Left lung (tissue), 10 donors: ENCODE measurements around the gene MRPL18. TPM values are rescaled to one million over a fixed set of nuclear protein-coding genes. Genes with fewer than 3 reads are reported as not detected.
"Not testable (repeated sequence)": the region's sequence is repeated elsewhere in the genome, so short reads cannot be mapped to it uniquely, and the experiment has no call there.

Source experiments
- ATAC-seq: fragments of 200-7000 bp; cut with Tn5 transposase; one replicate; pipeline ENCODE4 v1.9.1; 2020; ENCODE audit warnings: moderate library complexity
- DNase-seq, 4 donors: peaks; one replicate each; pipeline ENCODE4 v3.0.0-alpha.2; 2013 to 2020
- H3K27ac ChIP-seq, 2 donors: fragments of 200-600 bp; sonication (generic) in 1 of 2; one replicate each; pipeline versions ENCODE4 v1.5.0 to v1.8.0; 2020 to 2021
- H3K27me3 ChIP-seq, 2 donors: fragments of 200-600 bp; sonication (generic) in 1 of 2; one replicate each; pipeline versions ENCODE4 v1.5.0 to v1.8.0; 2020 to 2021
- H3K36me3 ChIP-seq, 2 donors: fragments of 200-600 bp; sonication (generic) in 1 of 2; one replicate each; pipeline versions ENCODE4 v1.5.0 to v1.8.0; 2020 to 2021
- H3K4me1 ChIP-seq, 2 donors: fragments of 200-600 bp; one replicate each; pipeline ENCODE4 v1.8.0; 2021
- H3K4me3 ChIP-seq, 2 donors: fragments of 200-600 bp; sonication (generic) in 1 of 2; one replicate each; pipeline versions ENCODE4 v1.5.0 to v1.8.0; 2020 to 2021; ENCODE audit warnings: mild to moderate bottlenecking in 1 of 2
- H3K9me3 ChIP-seq, 2 donors: fragments of 200-600 bp; sonication (generic) in 1 of 2; one replicate each; pipeline versions ENCODE4 v1.5.0 to v1.8.0; 2020 to 2021
- intact Hi-C, 2 donors: fragments of 100-400 bp; cut with DNase I; formaldehyde crosslinking; loops; one replicate each; pipeline versions ENCODE4 v1.11.2 to v1.14.2; 2022
- polyA plus RNA-seq, 6 donors: library from polyadenylated mRNA; unstranded; fragments of 120-200 nt; gene quantifications; one replicate each; pipeline ENCODE4 v1.2.1, GENCODE V29; 2013; ENCODE audit not compliant: insufficient read length in 6 of 6
- total RNA-seq, 2 donors: library from RNA; stranded (reverse); fragmentation: NEBNext Ultra II Directional; extraction: Animal tissue kit (Norgen Biotek cat#: 25700); gene quantifications; one replicate each; pipeline ENCODE4 v1.2.1, GENCODE V29; 2021
- TF ChIP-seq, protein P1 (sequence below), 2 donors: fragments of 200-600 bp; sonication (generic) in 1 of 2; IDR thresholded peaks; one replicate each; pipeline versions ENCODE4 v1.5.0 to v1.8.0; 2021; ENCODE audit warnings: antibody characterized with exemption in 2 of 2
- donor health status: DM: no; HTN: yes; CAD: no.
- donor health status: DM: no; HTN: no; CAD: no.

The MRPL18 gene
- total and polyA plus RNA-seq, 8 donors, result 49.8 to 67.5 (median 56.8) TPM

DNA sequence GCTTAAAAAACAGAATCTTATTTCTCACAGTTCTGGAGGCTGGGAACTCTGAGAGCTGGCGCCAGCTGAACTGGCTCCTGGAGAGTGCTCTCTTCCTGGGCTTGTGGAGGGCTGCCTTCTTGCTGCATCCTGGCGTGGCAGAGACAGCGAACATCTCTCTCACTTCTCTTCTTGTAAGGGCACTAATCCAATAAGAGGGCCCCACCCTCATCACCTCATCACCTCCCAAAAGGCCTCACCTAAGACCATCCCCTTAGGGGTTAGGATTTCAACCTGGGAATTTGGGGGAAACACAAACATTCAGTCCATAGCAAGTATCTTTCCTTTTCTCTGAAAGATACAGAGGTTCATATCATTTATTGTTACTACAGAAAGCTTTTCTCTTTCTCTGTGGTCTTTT, 33.7 kb downstream of the MRPL18 start:
- Histone ChIP-seq H3K27ac (no peak overlapping the region), H3K4me1 (peaks cover 0 to 9% of the 10 kb centered on the region in 2 donors), H3K27me3 (peaks cover 0 to 10% of the 10 kb centered on the region in 2 donors), H3K4me3 (no peak overlapping the region), H3K36me3 (no peaks in the 10 kb centered on the region), H3K9me3 (no peaks in the 10 kb centered on the region)
- ATAC-seq, result no peak
- no peak for DNase-seq
- TF ChIP-seq, protein P1, sequence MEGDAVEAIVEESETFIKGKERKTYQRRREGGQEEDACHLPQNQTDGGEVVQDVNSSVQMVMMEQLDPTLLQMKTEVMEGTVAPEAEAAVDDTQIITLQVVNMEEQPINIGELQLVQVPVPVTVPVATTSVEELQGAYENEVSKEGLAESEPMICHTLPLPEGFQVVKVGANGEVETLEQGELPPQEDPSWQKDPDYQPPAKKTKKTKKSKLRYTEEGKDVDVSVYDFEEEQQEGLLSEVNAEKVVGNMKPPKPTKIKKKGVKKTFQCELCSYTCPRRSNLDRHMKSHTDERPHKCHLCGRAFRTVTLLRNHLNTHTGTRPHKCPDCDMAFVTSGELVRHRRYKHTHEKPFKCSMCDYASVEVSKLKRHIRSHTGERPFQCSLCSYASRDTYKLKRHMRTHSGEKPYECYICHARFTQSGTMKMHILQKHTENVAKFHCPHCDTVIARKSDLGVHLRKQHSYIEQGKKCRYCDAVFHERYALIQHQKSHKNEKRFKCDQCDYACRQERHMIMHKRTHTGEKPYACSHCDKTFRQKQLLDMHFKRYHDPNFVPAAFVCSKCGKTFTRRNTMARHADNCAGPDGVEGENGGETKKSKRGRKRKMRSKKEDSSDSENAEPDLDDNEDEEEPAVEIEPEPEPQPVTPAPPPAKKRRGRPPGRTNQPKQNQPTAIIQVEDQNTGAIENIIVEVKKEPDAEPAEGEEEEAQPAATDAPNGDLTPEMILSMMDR (IDR thresholded peaks at IDR 0.05), result no peak
- intact Hi-C loops, result no loop called here

DNA sequence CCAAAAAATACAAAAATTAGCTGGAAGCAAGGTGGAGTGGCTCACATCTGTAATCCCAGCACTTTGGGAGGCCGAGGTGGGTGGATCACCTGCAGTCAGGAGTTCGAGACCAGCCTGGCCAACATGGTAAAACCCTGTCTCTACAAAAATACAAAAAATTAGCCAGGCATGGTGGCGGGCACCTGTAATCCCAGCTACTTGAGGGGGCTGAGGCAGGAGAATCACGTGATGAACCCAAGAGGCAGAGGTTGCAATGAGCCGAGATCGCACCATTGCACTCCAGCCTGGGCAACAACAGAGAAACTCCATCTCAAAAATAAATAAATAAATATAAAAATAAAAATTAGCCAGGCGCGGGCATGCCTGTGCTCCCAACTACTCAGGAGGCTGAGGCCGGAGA, 34.4 kb downstream of the MRPL18 start:
- intact Hi-C loops, H3K4me3 ChIP-seq: not testable (repeated sequence)

DNA sequence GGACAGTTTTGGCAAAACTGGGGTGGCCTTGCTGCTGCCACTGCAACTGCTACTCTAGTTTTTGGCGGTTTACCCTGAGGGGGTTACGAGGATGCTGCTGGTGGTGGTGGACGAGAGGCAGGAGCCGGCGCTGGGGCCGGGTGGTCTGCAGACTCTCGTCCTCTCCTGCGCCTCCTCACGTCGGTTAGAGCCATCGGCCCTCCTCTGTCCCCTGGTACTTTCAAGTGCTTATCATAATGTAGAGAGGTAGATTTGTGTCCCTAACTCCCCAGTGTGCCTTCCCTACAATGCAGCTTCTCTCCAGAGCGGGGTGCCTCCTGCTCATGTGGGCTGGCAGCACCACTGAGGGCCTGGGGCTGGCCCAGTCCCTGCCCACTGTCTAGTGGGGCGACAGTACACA, 35.7 kb downstream of the MRPL18 start:
- peaks cover 0 to 7% of the 10 kb centered on the region in 2 donors for H3K27me3 ChIP-seq
- no peak overlapping the region for H3K27ac ChIP-seq
- H3K36me3 ChIP-seq, result no peaks in the 10 kb centered on the region
- no peaks in the 10 kb centered on the region for H3K9me3 ChIP-seq
- H3K4me1 ChIP-seq, result no peaks in the 10 kb centered on the region
- ATAC-seq, result no peak
- no peak for DNase-seq
- intact Hi-C loops, result no loop called here
- H3K4me3 ChIP-seq, result no peak overlapping the region
- TF ChIP-seq, protein P1 (IDR thresholded peaks at IDR 0.05), result no peak

More for the DNA sequence above, 34.4 kb downstream of the MRPL18 start:
- not testable (repeated sequence) for DNase-seq, ATAC-seq, H3K9me3 ChIP-seq, H3K4me1 ChIP-seq, H3K36me3 ChIP-seq, H3K27ac ChIP-seq, H3K27me3 ChIP-seq

DNA sequence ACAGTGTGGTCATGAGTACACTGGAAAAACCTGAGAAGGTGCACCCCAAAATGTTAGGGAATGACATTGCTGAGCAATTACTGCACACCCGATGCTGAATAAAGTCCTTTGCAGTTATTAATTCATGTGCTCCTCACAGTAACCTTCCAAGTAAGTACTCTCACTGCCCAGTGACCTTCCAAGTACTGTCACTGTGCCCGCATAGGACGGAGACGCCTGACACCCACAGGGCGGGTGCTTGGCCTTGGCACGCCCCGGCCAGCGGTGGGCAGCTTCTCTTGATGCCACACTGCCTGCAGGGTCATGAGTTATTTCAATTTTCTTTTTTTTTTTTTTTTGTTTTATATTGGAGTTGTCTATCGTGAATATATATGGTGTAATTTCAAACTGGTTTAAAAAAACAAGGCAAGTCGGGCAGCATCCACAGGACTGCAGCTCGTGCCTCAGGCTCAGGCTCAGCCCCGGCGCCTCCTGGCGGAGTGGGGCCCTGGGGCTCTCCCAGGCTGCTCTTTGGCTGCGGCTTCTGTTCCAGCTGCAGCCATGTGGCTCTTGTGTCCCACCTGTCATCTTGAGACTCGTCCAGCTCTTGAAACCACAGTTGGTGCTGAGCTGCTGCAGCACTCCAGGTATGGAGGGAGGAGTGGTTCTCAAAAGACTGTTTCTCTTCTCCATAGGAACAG, 36.8 kb downstream of the MRPL18 start:
- no peaks in the 10 kb centered on the region for H3K9me3 ChIP-seq
- ATAC-seq, result no peak
- H3K36me3 ChIP-seq, result no peaks in the 10 kb centered on the region
- H3K4me1 ChIP-seq, result no peaks in the 10 kb centered on the region
- peaks cover 0 to 7% of the 10 kb centered on the region in 2 donors for H3K27me3 ChIP-seq
- no peak overlapping the region for H3K4me3 ChIP-seq
- no peak overlapping the region for H3K27ac ChIP-seq
- TF ChIP-seq, protein P1 (IDR thresholded peaks at IDR 0.05), result no peak
- intact Hi-C loops, result no loop called here
- no peak for DNase-seq

DNA sequence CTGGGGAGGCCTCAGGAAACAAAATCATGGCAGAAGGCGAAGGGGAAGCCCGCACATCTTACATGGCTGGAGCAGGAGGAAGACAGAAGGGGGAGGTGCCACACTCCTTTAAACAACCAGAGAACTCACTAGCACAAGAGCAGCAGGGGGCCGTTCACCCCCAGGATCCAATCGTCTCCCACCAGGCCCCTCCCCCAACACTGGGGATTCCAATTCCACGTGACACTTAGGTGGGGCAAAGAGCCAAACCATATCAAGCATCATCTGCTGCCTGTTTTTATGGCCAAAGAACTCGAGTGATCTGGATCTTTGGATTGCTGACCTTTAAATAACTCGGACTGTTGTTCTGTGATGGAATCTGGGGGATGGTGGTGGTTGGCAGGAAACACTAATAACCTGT, 37.8 kb downstream of the MRPL18 start:
- no peak for DNase-seq
- H3K4me3 ChIP-seq, result no peak overlapping the region
- no peaks in the 10 kb centered on the region for H3K9me3 ChIP-seq
- intact Hi-C loops, result no loop called here
- no peak for ATAC-seq
- no peaks in the 10 kb centered on the region for H3K36me3 ChIP-seq
- no peak overlapping the region for H3K27ac ChIP-seq
- H3K27me3 ChIP-seq, result peaks cover 0 to 7% of the 10 kb centered on the region in 2 donors
- H3K4me1 ChIP-seq, result no peaks in the 10 kb centered on the region
- TF ChIP-seq, protein P1 (IDR thresholded peaks at IDR 0.05), result no peak

DNA sequence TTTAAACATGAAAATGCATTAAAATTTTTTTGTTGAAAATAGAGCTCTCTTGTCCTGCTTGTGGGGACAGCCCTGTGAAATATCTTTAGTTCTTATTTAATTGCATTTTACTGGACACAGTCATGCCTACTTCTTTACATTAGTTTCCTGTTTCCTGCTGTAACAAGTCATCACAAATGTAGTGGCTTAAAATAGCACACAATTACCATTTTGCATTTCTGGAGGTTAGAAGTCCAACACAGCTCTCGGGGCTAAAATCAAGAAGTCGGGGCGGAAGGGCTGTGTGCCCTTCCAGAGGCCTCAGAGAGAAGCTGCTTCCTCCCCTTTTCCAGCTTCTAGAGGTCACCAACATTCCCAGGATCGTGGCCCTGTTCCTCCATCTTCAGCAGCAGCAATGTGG, 39.3 kb downstream of the MRPL18 start:
- Histone ChIP-seq H3K9me3 (no peaks in the 10 kb centered on the region), H3K36me3 (no peaks in the 10 kb centered on the region), H3K4me3 (no peak overlapping the region), H3K27ac (no peak overlapping the region), H3K27me3 (peaks cover 0 to 7% of the 10 kb centered on the region in 2 donors), H3K4me1 (no peaks in the 10 kb centered on the region)
- TF ChIP-seq, protein P1 (IDR thresholded peaks at IDR 0.05), result no peak
- ATAC-seq (no peak), DNase-seq (no peak)
- intact Hi-C loops, result no loop called here
